Panc1 (cell line): ENCODE data around the gene CCDC195.

Source experiments
- CTCF ChIP-seq: fragments of 450-650 bp; IDR thresholded peaks from 2 replicates; pipeline ENCODE4 v1.5.1; 2017; ENCODE audit warnings: mild to moderate bottlenecking
- POLR2AphosphoS5 ChIP-seq: IDR thresholded peaks from 2 replicates; pipeline ENCODE4 v1.6.1; 2012; ENCODE audit warnings: mild to moderate bottlenecking, low read depth, low read length, moderate library complexity
- SIN3A ChIP-seq: IDR thresholded peaks from 2 replicates; pipeline ENCODE4 v1.6.1; 2012; ENCODE audit warnings: low read depth, mild to moderate bottlenecking, low read length, moderate library complexity, borderline replicate concordance; ENCODE audit not compliant: insufficient read depth

GRCh38 chr2:224655006-224655537 lies 61.1 kb downstream of the CCDC195 start:
- TF ChIP-seq CTCF (no peak), POLR2AphosphoS5 (no peak), SIN3A (no peak)
